GM23248 (cell line): ENCODE data around the gene NUDT12. TPM values are rescaled to one million over a fixed set of nuclear protein-coding genes. Genes with fewer than 3 reads are reported as not detected.
A peak's percentile ranks its signal among the peaks of the same experiment; 100 is the strongest.

Experiments used
- DNase-seq: peaks from one replicate; pipeline ENCODE4 v3.0.0-alpha.2; 2015
- H2AFZ ChIP-seq: fragments of 200-600 bp; sonication (generic); 2 replicates; pipeline ENCODE4 v1.6.1; 2016; ENCODE audit warnings: antibody characterized with exemption
- H3F3A ChIP-seq: fragments of 200-600 bp; sonication (generic); 2 replicates; pipeline ENCODE4 v1.6.1; 2016; ENCODE audit warnings: mild to moderate bottlenecking, antibody characterized with exemption, mixed run types; ENCODE audit not compliant: insufficient read depth
- H3K27ac ChIP-seq: fragments of 200-600 bp; sonication (generic); 2 replicates; pipeline ENCODE4 v1.5.1; 2016; ENCODE audit warnings: mild to moderate bottlenecking
- H3K27me3 ChIP-seq: fragments of 200-600 bp; sonication (generic); replicated peaks from 2 replicates; pipeline ENCODE4 v1.6.1; 2016; ENCODE audit warnings: mild to moderate bottlenecking; ENCODE audit not compliant: insufficient read depth
- H3K36me3 ChIP-seq: fragments of 200-600 bp; sonication (generic); 2 replicates; pipeline ENCODE4 v1.6.1; 2016; ENCODE audit warnings: low read depth, mild to moderate bottlenecking
- H3K4me1 ChIP-seq: fragments of 200-600 bp; sonication (generic); 2 replicates; pipeline ENCODE4 v1.6.1; 2016; ENCODE audit warnings: mild to moderate bottlenecking; ENCODE audit not compliant: insufficient read depth
- H3K4me2 ChIP-seq: fragments of 200-600 bp; sonication (generic); one replicate; pipeline ENCODE4 v1.6.1; 2016; ENCODE audit warnings: mild to moderate bottlenecking; ENCODE audit not compliant: unreplicated experiment
- H3K4me3 ChIP-seq: fragments of 200-600 bp; sonication (generic); 2 replicates; pipeline ENCODE4 v1.5.1; 2016; ENCODE audit warnings: mild to moderate bottlenecking
- H3K79me2 ChIP-seq: fragments of 200-600 bp; sonication (generic); 2 replicates; pipeline ENCODE4 v1.6.1; 2016; ENCODE audit warnings: mild to moderate bottlenecking; ENCODE audit not compliant: insufficient read depth
- H3K9ac ChIP-seq: fragments of 200-600 bp; sonication (generic); 2 replicates; pipeline ENCODE4 v1.6.1; 2016; ENCODE audit warnings: mild to moderate bottlenecking
- H3K9me2 ChIP-seq: fragments of 200-600 bp; sonication (generic); 2 replicates; pipeline ENCODE4 v1.6.1; 2016; ENCODE audit warnings: mixed run types, mild to moderate bottlenecking, moderate library complexity; ENCODE audit not compliant: insufficient read depth
- H3K9me3 ChIP-seq: fragments of 200-600 bp; sonication (generic); one replicate; pipeline ENCODE4 v1.6.1; 2017; ENCODE audit warnings: low read depth
- H4K20me1 ChIP-seq: fragments of 200-600 bp; sonication (generic); 2 replicates; pipeline ENCODE4 v1.6.0; 2016; ENCODE audit not compliant: insufficient read depth
- EZH2 ChIP-seq: fragments of 200-600 bp; sonication (generic); IDR thresholded peaks from 2 replicates; pipeline ENCODE4 v1.6.1; 2018; ENCODE audit warnings: antibody characterized with exemption, mild to moderate bottlenecking; ENCODE audit not compliant: insufficient read depth, poor library complexity, severe bottlenecking
- EZH2phosphoT487 ChIP-seq: fragments of 200-600 bp; sonication (generic); IDR thresholded peaks from 2 replicates; pipeline ENCODE4 v1.6.1; 2018; ENCODE audit warnings: antibody characterized with exemption, moderate library complexity, mild to moderate bottlenecking, low read depth; ENCODE audit not compliant: insufficient read depth
- WGBS, 2 experiments: methylation state at CpG; one replicate each; pipeline ENCODE4 v1.1.6; 2015 to 2017; ENCODE audit warnings: low lambda C conversion rate in 2 of 2, low coverage in 1 of 2; ENCODE audit errors: missing lambda C conversion rate in 2 of 2; 5-methylcytosine and 5-hydroxymethylcytosine counted together
- in situ Hi-C: fragments of 300-500 bp; cut with MboI; formaldehyde crosslinking; loops from 2 replicates; pipeline ENCODE4 v1.15.0; 2020
- polyA plus RNA-seq: library from polyadenylated mRNA; unstranded; fragments of >200 nt; fragmentation: Nextera tagmentation; extraction: Ambion mirVana; gene quantifications from 2 replicates; pipeline ENCODE4 v1.2.1, GENCODE V29; 2016
- total RNA-seq: library from RNA; depleted of rRNA; stranded (reverse); fragments of >200 nt; shearing (Covaris generic); gene quantifications from 2 replicates; pipeline ENCODE4 v1.2.3, GENCODE V29; 2014

NUDT12 gene
- total and polyA plus RNA-seq, 2 experiments from 2014 or later = 6.7 to 8.9 TPM

GRCh38 chr5:103523319-103523718, 39.3 kb downstream of the NUDT12 start:
- DNase-seq = no peak
- Histone ChIP-seq H3K9me3 (no peaks in the 10 kb centered on the region), H3K79me2 (no peaks in the 10 kb centered on the region), H3K27ac (no peak overlapping the region), H4K20me1 (no peaks in the 10 kb centered on the region), H3K36me3 (no peaks in the 10 kb centered on the region), H2AFZ (0 out of 2 replicates have a peak overlapping the region, but pooled peaks have one; percentile 7), H3K9me2 (no peaks in the 10 kb centered on the region), H3K27me3 (no peaks in the 10 kb centered on the region), H3K4me2 (peak overlapping the region; percentile 12), H3K9ac (no peak overlapping the region), H3K4me1 (peaks cover 38% of the 10 kb centered on the region), H3K4me3 (no peak overlapping the region), H3F3A (peaks cover 32% of the 10 kb centered on the region)
- TF ChIP-seq EZH2 (no peak), EZH2phosphoT487 (no peak)
- 81 to 93% methylated on average over 3 of the region's 3 CpGs for WGBS, 2 experiments
- in situ Hi-C loops = no loop called here

DNA sequence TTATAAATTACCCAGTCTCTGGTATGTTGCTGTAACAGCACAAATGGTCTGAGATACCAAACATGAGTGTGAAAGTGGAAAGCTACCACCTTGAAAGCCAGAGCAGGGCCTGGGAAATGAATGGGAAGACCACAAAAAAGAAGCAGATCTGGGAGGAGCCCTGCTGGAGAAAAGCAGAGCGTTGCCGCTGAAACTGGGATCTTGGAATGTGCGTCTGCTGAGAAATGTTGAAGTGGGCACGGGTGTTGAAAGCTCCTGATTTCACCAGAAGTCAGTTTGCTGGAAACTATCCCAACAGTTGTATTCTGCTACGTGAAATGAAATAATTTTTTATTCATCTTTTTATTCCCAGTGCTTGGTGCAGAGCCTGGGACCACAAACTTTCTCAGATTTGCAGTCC, 40.0 kb downstream of the NUDT12 start:
- H3K4me2 ChIP-seq = peak overlapping the region; percentile 12
- peak; percentile 56 for DNase-seq

GRCh38 chr5:103519550-103519949, 43.0 kb downstream of the NUDT12 start:
- Histone ChIP-seq H3K9me2 (no peaks in the 10 kb centered on the region), H3K27me3 (no peaks in the 10 kb centered on the region), H3K4me1 (peaks cover 11% of the 10 kb centered on the region), H3K4me3 (no peak overlapping the region), H4K20me1 (no peaks in the 10 kb centered on the region), H3K79me2 (no peaks in the 10 kb centered on the region), H3K36me3 (no peaks in the 10 kb centered on the region), H3F3A (0 out of 2 replicates have a peak, but pooled peaks cover 5% of the 10 kb centered on the region), H3K4me2 (no peak overlapping the region), H3K9ac (no peak overlapping the region), H3K9me3 (no peaks in the 10 kb centered on the region), H2AFZ (no peak overlapping the region), H3K27ac (no peak overlapping the region)
- in situ Hi-C loops = no loop called here
- peak; percentile 39 for DNase-seq
- 53 to 63% methylated on average over 4 of the region's 4 CpGs for WGBS, 2 experiments
- TF ChIP-seq EZH2phosphoT487 (no peak), EZH2 (no peak)

More for the DNA sequence above, 40.0 kb downstream of the NUDT12 start:
- in situ Hi-C loops = no loop called here
- H3K9me2 ChIP-seq = no peaks in the 10 kb centered on the region
- H3K9ac ChIP-seq = no peak overlapping the region
- H3K27me3 ChIP-seq = no peaks in the 10 kb centered on the region
- 6 to 20% methylated on average over 5 of the region's 5 CpGs for WGBS, 2 experiments
- H3K9me3 ChIP-seq = no peaks in the 10 kb centered on the region
- no peaks in the 10 kb centered on the region for H4K20me1 ChIP-seq
- no peak overlapping the region for H3K4me3 ChIP-seq
- no peaks in the 10 kb centered on the region for H3K36me3 ChIP-seq
- H3K79me2 ChIP-seq = no peaks in the 10 kb centered on the region
- peaks cover 25% of the 10 kb centered on the region for H3F3A ChIP-seq
- H3K4me1 ChIP-seq = peaks cover 35% of the 10 kb centered on the region
- TF ChIP-seq EZH2 (no peak), EZH2phosphoT487 (no peak)
- H2AFZ ChIP-seq = peak overlapping the region; percentile 72
- no peak overlapping the region for H3K27ac ChIP-seq

GRCh38 chr5:103514371-103514770, 48.2 kb downstream of the NUDT12 start:
- H3K27ac ChIP-seq = no peak overlapping the region

More at GRCh38 chr5:103514371-103514770, 48.2 kb downstream of the NUDT12 start:
- H3K9ac ChIP-seq = no peak overlapping the region
- H3K4me2 ChIP-seq = no peak overlapping the region
- in situ Hi-C loops = no loop called here
- H2AFZ ChIP-seq = no peak overlapping the region
- no peak for TF ChIP-seq EZH2
- no peak for TF ChIP-seq EZH2phosphoT487
- WGBS, 2 experiments = 92 to 97% methylated on average over 1 of the region's 1 CpG
- H3K4me1 ChIP-seq = peaks cover 15% of the 10 kb centered on the region
- H3K4me3 ChIP-seq = no peak overlapping the region
- no peak for DNase-seq
- H3F3A ChIP-seq = peaks cover 13% of the 10 kb centered on the region; the same call in 1 of the 2 replicates
- no peaks in the 10 kb centered on the region for H3K79me2 ChIP-seq
- H3K27me3 ChIP-seq = no peaks in the 10 kb centered on the region
- no peaks in the 10 kb centered on the region for H3K9me2 ChIP-seq
- H4K20me1 ChIP-seq = no peaks in the 10 kb centered on the region
- H3K36me3 ChIP-seq = no peaks in the 10 kb centered on the region
- no peaks in the 10 kb centered on the region for H3K9me3 ChIP-seq
